Esophagus (tissue), 2 donors: ENCODE measurements around the gene PCNX1. TPM values are rescaled to one million over a fixed set of nuclear protein-coding genes. Genes with fewer than 3 reads are reported as not detected.
"Not testable (repeated sequence)": the region's sequence is repeated elsewhere in the genome, so short reads cannot be mapped to it uniquely, and the experiment has no call there.

Experiments
- H3K27ac ChIP-seq, 2 donors: one replicate each; pipeline ENCODE4 v1.5.1; 2013; ENCODE audit warnings: low read depth in 2 of 2, mild to moderate bottlenecking in 2 of 2, inconsistent platforms in 1 of 2, low read length in 1 of 2, moderate library complexity in 1 of 2
- H3K27me3 ChIP-seq, 2 donors: one replicate each; pipeline ENCODE4 v1.6.1; 2013; ENCODE audit warnings: low read length in 2 of 2, control low read depth in 1 of 2, mild to moderate bottlenecking in 1 of 2; ENCODE audit not compliant: insufficient read depth in 2 of 2, control insufficient read depth in 1 of 2
- H3K36me3 ChIP-seq, 2 donors: one replicate each; pipeline ENCODE4 v1.6.1; 2013; ENCODE audit warnings: low read length in 1 of 2; ENCODE audit not compliant: control insufficient read depth in 2 of 2, insufficient read depth in 2 of 2
- H3K4me1 ChIP-seq, 2 donors: one replicate each; pipeline ENCODE4 v1.6.1; 2013; ENCODE audit warnings: low read length in 1 of 2; ENCODE audit not compliant: control insufficient read depth in 2 of 2, insufficient read depth in 2 of 2
- H3K4me3 ChIP-seq, 2 donors: one replicate each; pipeline ENCODE4 v1.5.1; 2013; ENCODE audit warnings: low read length in 2 of 2, mild to moderate bottlenecking in 2 of 2, low read depth in 1 of 2, moderate library complexity in 1 of 2
- H3K9me3 ChIP-seq, 2 donors: one replicate each; pipeline ENCODE4 v1.6.1; 2013; ENCODE audit warnings: mild to moderate bottlenecking in 2 of 2, low read depth in 1 of 2, low read length in 1 of 2, moderate library complexity in 1 of 2; ENCODE audit not compliant: control insufficient read depth in 2 of 2, insufficient read depth in 1 of 2
- WGBS, 2 donors: extraction: QIAGEN DNeasy Blood & Tissue Kit; methylation state at CpG; one replicate each; pipeline ENCODE4 v1.1.7; 2013; 5-methylcytosine and 5-hydroxymethylcytosine counted together
- polyA plus RNA-seq, 2 donors: library from polyadenylated mRNA; stranded (reverse); fragments of 200-250 nt; gene quantifications; one replicate each; pipeline ENCODE4 v1.2.3, GENCODE V29; 2013
- donor health status: healthy with polysubstance abuse.
- donor health status: Bipolar disorder and iron deficiency.

PCNX1 gene
- polyA plus RNA-seq, 2 donors = 3.9 to 4.1 TPM

- H3K9me3 ChIP-seq, H3K27me3 ChIP-seq, H3K4me3 ChIP-seq, H3K36me3 ChIP-seq, H3K27ac ChIP-seq, H3K4me1 ChIP-seq: not testable (repeated sequence)
- 98 to 100% methylated on average over 2 of the region's 3 CpGs for WGBS, 2 donors
These were observed 112.7 kb downstream of the PCNX1 start for GRCh38 chr14:71019917-71020316.

- H3K4me3 ChIP-seq = no peak overlapping the region
- no peaks in the 10 kb centered on the region for H3K9me3 ChIP-seq
- no peaks in the 10 kb centered on the region for H3K27me3 ChIP-seq
- H3K4me1 ChIP-seq = no peaks in the 10 kb centered on the region
- peaks cover 0 to 2% of the 10 kb centered on the region in 2 donors for H3K36me3 ChIP-seq
- WGBS, 2 donors = 58 to 64% methylated on average over 1 of the region's 1 CpG
- H3K27ac ChIP-seq = no peak overlapping the region
These were observed 114.2 kb downstream of the PCNX1 start for GRCh38 chr14:71021347-71022011.

GRCh38 chr14:71022012-71022869 is 115.0 kb downstream of the PCNX1 start:
- WGBS, 2 donors = 79 to 86% methylated on average over 3 of the region's 3 CpGs
- Histone ChIP-seq H3K4me1 (no peaks in the 10 kb centered on the region), H3K27me3 (no peaks in the 10 kb centered on the region), H3K27ac (no peak overlapping the region), H3K4me3 (no peak overlapping the region), H3K9me3 (no peaks in the 10 kb centered on the region), H3K36me3 (peaks cover 0 to 2% of the 10 kb centered on the region in 2 donors)

- Histone ChIP-seq H3K9me3 (no peaks in the 10 kb centered on the region), H3K4me3 (no peak overlapping the region)
These were observed 115.7 kb downstream of the PCNX1 start for GRCh38 chr14:71022939-71023338.

GRCh38 chr14:71029236-71029781 is 122.0 kb downstream of the PCNX1 start:
- Histone ChIP-seq H3K27ac (no peak overlapping the region), H3K27me3 (no peaks in the 10 kb centered on the region), H3K36me3 (peaks cover 6 to 10% of the 10 kb centered on the region in 2 donors), H3K4me3 (no peak overlapping the region), H3K4me1 (peaks cover 0 to 2% of the 10 kb centered on the region in 2 donors), H3K9me3 (no peaks in the 10 kb centered on the region)
- 88 to 94% methylated on average over 2 of the region's 2 CpGs for WGBS, 2 donors

More at GRCh38 chr14:71022939-71023338, 115.7 kb downstream of the PCNX1 start:
- Histone ChIP-seq H3K4me1 (no peaks in the 10 kb centered on the region), H3K36me3 (peaks cover 0 to 2% of the 10 kb centered on the region in 2 donors), H3K27ac (no peak overlapping the region), H3K27me3 (no peaks in the 10 kb centered on the region)

- WGBS, 2 donors = 97 to 100% methylated on average over 1 of the region's 1 CpG
- H3K36me3 ChIP-seq = peaks cover 6 to 9% of the 10 kb centered on the region in 2 donors
- no peaks in the 10 kb centered on the region for H3K9me3 ChIP-seq
- peaks cover 0 to 2% of the 10 kb centered on the region in 2 donors for H3K4me1 ChIP-seq
- H3K27me3 ChIP-seq = no peaks in the 10 kb centered on the region
- no peak overlapping the region for H3K4me3 ChIP-seq
- no peak overlapping the region for H3K27ac ChIP-seq
These were observed 123.7 kb downstream of the PCNX1 start for GRCh38 chr14:71031000-71031399.

GRCh38 chr14:71036433-71036832 is 129.2 kb downstream of the PCNX1 start:
- Histone ChIP-seq H3K27me3 (no peaks in the 10 kb centered on the region), H3K27ac (no peak overlapping the region), H3K9me3 (no peaks in the 10 kb centered on the region), H3K4me3 (no peak overlapping the region), H3K36me3 (peaks cover under 1 to 7% of the 10 kb centered on the region in 2 donors), H3K4me1 (peaks cover 0 to 2% of the 10 kb centered on the region in 2 donors)
- 96 to 97% methylated on average over 4 of the region's 4 CpGs for WGBS, 2 donors

- no peaks in the 10 kb centered on the region for H3K9me3 ChIP-seq
- no peak overlapping the region for H3K27ac ChIP-seq
- no peak overlapping the region for H3K4me3 ChIP-seq
- peaks cover 3 to 10% of the 10 kb centered on the region in 2 donors for H3K36me3 ChIP-seq
- H3K27me3 ChIP-seq = no peaks in the 10 kb centered on the region
- H3K4me1 ChIP-seq = no peaks in the 10 kb centered on the region
These were observed 141.1 kb downstream of the PCNX1 start for GRCh38 chr14:71048393-71048792.

- Histone ChIP-seq H3K4me3 (no peak overlapping the region), H3K9me3 (no peaks in the 10 kb centered on the region), H3K27me3 (no peaks in the 10 kb centered on the region), H3K4me1 (no peaks in the 10 kb centered on the region), H3K36me3 (peaks cover under 1 to 3% of the 10 kb centered on the region in 2 donors), H3K27ac (no peak overlapping the region)
- 79 to 88% methylated on average over 3 of the region's 3 CpGs for WGBS, 2 donors
These were observed 142.3 kb downstream of the PCNX1 start for GRCh38 chr14:71049435-71050133.
